ENCODE data around the gene MYORG.

The MYORG gene

GRCh38 chr9:34403554-34404380 lies 27.1 kb upstream of the MYORG start:
- Histone ChIP-seq H3K9ac (ENCODE audit: low read length in 5 of 5) (peak overlapping the region in 1 of 5 donors; percentile 36), H3K4me1 (ENCODE audit: control insufficient read depth in 5 of 5, insufficient read depth in 5 of 5, low read length in 5 of 5) (peaks cover 6 to 14% (median 9%) of the 10 kb centered on the region in 5 donors), H3K4me3 (ENCODE audit: low read depth in 1 of 5, low read length in 5 of 5) (no peak overlapping the region), H3K9me3 (ENCODE audit: control insufficient read depth in 5 of 5, low read length in 5 of 5) (no peaks in the 10 kb centered on the region), H3K27me3 (ENCODE audit: control insufficient read depth in 5 of 5, insufficient read depth in 4 of 5, low read length in 5 of 5) (no peaks in the 10 kb centered on the region), H3K36me3 (ENCODE audit: control insufficient read depth in 5 of 5, insufficient read depth in 5 of 5, low read length in 5 of 5) (peaks cover 0 to 67% (median 66%) of the 10 kb centered on the region in 5 donors), H3K27ac (ENCODE audit: low read depth, low read length) (peak overlapping the region; percentile 72)

- H3K4me3 ChIP-seq (ENCODE audit: low read depth in 1 of 5, low read length in 5 of 5): no peak overlapping the region
- H3K9me3 ChIP-seq (ENCODE audit: control insufficient read depth in 5 of 5, low read length in 5 of 5): no peaks in the 10 kb centered on the region
- no peak overlapping the region for H3K27ac ChIP-seq (ENCODE audit: low read depth, low read length)
- H3K27me3 ChIP-seq (ENCODE audit: control insufficient read depth in 5 of 5, insufficient read depth in 4 of 5, low read length in 5 of 5): no peaks in the 10 kb centered on the region
- H3K36me3 ChIP-seq (ENCODE audit: control insufficient read depth in 5 of 5, insufficient read depth in 5 of 5, low read length in 5 of 5): peaks cover 0 to 87% (median 75%) of the 10 kb centered on the region in 5 donors
- peaks cover 6 to 14% (median 9%) of the 10 kb centered on the region in 5 donors for H3K4me1 ChIP-seq (ENCODE audit: control insufficient read depth in 5 of 5, insufficient read depth in 5 of 5, low read length in 5 of 5)
- H3K9ac ChIP-seq (ENCODE audit: low read length in 5 of 5): no peak overlapping the region
Observed at GRCh38 chr9:34400686-34401602, 24.2 kb upstream of the MYORG start.

- peaks cover 6 to 14% (median 9%) of the 10 kb centered on the region in 5 donors for H3K4me1 ChIP-seq (ENCODE audit: control insufficient read depth in 5 of 5, insufficient read depth in 5 of 5, low read length in 5 of 5)
- H3K27ac ChIP-seq (ENCODE audit: low read depth, low read length): no peak overlapping the region
- H3K27me3 ChIP-seq (ENCODE audit: control insufficient read depth in 5 of 5, insufficient read depth in 4 of 5, low read length in 5 of 5): no peaks in the 10 kb centered on the region
- no peak overlapping the region for H3K9ac ChIP-seq (ENCODE audit: low read length in 5 of 5)
- peaks cover 0 to 80% (median 70%) of the 10 kb centered on the region in 5 donors for H3K36me3 ChIP-seq (ENCODE audit: control insufficient read depth in 5 of 5, insufficient read depth in 5 of 5, low read length in 5 of 5)
- H3K4me3 ChIP-seq (ENCODE audit: low read depth in 1 of 5, low read length in 5 of 5): no peak overlapping the region
- no peaks in the 10 kb centered on the region for H3K9me3 ChIP-seq (ENCODE audit: control insufficient read depth in 5 of 5, low read length in 5 of 5)
Observed at GRCh38 chr9:34400275-34400674, 23.6 kb upstream of the MYORG start.

GRCh38 chr9:34399729-34400128 lies 23.0 kb upstream of the MYORG start:
- Histone ChIP-seq H3K36me3 (ENCODE audit: control insufficient read depth in 5 of 5, insufficient read depth in 5 of 5, low read length in 5 of 5) (peaks cover 0 to 75% (median 64%) of the 10 kb centered on the region in 5 donors), H3K27me3 (ENCODE audit: control insufficient read depth in 5 of 5, insufficient read depth in 4 of 5, low read length in 5 of 5) (no peaks in the 10 kb centered on the region), H3K4me1 (ENCODE audit: control insufficient read depth in 5 of 5, insufficient read depth in 5 of 5, low read length in 5 of 5) (peaks cover 6 to 14% (median 9%) of the 10 kb centered on the region in 5 donors)

GRCh38 chr9:34398875-34399274 lies 22.2 kb upstream of the MYORG start:
- Histone ChIP-seq H3K4me1 (ENCODE audit: control insufficient read depth in 5 of 5, insufficient read depth in 5 of 5, low read length in 5 of 5) (peaks cover 6 to 13% (median 9%) of the 10 kb centered on the region in 5 donors), H3K4me3 (ENCODE audit: low read depth in 1 of 5, low read length in 5 of 5) (no peak overlapping the region), H3K36me3 (ENCODE audit: control insufficient read depth in 5 of 5, insufficient read depth in 5 of 5, low read length in 5 of 5) (peaks cover 0 to 72% (median 62%) of the 10 kb centered on the region in 5 donors), H3K9me3 (ENCODE audit: control insufficient read depth in 5 of 5, low read length in 5 of 5) (no peaks in the 10 kb centered on the region), H3K27me3 (ENCODE audit: control insufficient read depth in 5 of 5, insufficient read depth in 4 of 5, low read length in 5 of 5) (no peaks in the 10 kb centered on the region), H3K27ac (ENCODE audit: low read depth, low read length) (no peak overlapping the region), H3K9ac (ENCODE audit: low read length in 5 of 5) (no peak overlapping the region)

More at GRCh38 chr9:34399729-34400128, 23.0 kb upstream of the MYORG start:
- no peak overlapping the region for H3K27ac ChIP-seq (ENCODE audit: low read depth, low read length)
- no peaks in the 10 kb centered on the region for H3K9me3 ChIP-seq (ENCODE audit: control insufficient read depth in 5 of 5, low read length in 5 of 5)
- H3K4me3 ChIP-seq (ENCODE audit: low read depth in 1 of 5, low read length in 5 of 5): no peak overlapping the region
- H3K9ac ChIP-seq (ENCODE audit: low read length in 5 of 5): no peak overlapping the region

GRCh38 chr9:34396276-34397214 lies 19.8 kb upstream of the MYORG start:
- Histone ChIP-seq H3K4me1 (ENCODE audit: control insufficient read depth in 5 of 5, insufficient read depth in 5 of 5, low read length in 5 of 5) (no peaks in the 10 kb centered on the region), H3K36me3 (ENCODE audit: control insufficient read depth in 5 of 5, insufficient read depth in 5 of 5, low read length in 5 of 5) (peaks cover 0 to 50% (median 40%) of the 10 kb centered on the region in 5 donors), H3K27ac (ENCODE audit: low read depth, low read length) (no peak overlapping the region), H3K27me3 (ENCODE audit: control insufficient read depth in 5 of 5, insufficient read depth in 4 of 5, low read length in 5 of 5) (no peaks in the 10 kb centered on the region), H3K9me3 (ENCODE audit: control insufficient read depth in 5 of 5, low read length in 5 of 5) (no peaks in the 10 kb centered on the region), H3K9ac (ENCODE audit: low read length in 5 of 5) (no peak overlapping the region), H3K4me3 (ENCODE audit: low read depth in 1 of 5, low read length in 5 of 5) (no peak overlapping the region)

- Histone ChIP-seq H3K36me3 (ENCODE audit: control insufficient read depth in 5 of 5, insufficient read depth in 5 of 5, low read length in 5 of 5) (peaks cover 0 to 10% (median 4%) of the 10 kb centered on the region in 5 donors), H3K9ac (ENCODE audit: low read length in 5 of 5) (no peak overlapping the region), H3K9me3 (ENCODE audit: control insufficient read depth in 5 of 5, low read length in 5 of 5) (no peaks in the 10 kb centered on the region), H3K4me3 (ENCODE audit: low read depth in 1 of 5, low read length in 5 of 5) (no peak overlapping the region), H3K27ac (ENCODE audit: low read depth, low read length) (no peak overlapping the region), H3K4me1 (ENCODE audit: control insufficient read depth in 5 of 5, insufficient read depth in 5 of 5, low read length in 5 of 5) (no peaks in the 10 kb centered on the region), H3K27me3 (ENCODE audit: control insufficient read depth in 5 of 5, insufficient read depth in 4 of 5, low read length in 5 of 5) (no peaks in the 10 kb centered on the region)
Observed at GRCh38 chr9:34392511-34392910, 15.8 kb upstream of the MYORG start.

GRCh38 chr9:34387239-34387638 lies 10.5 kb upstream of the MYORG start:
- Histone ChIP-seq H3K27me3 (ENCODE audit: control insufficient read depth in 5 of 5, insufficient read depth in 4 of 5, low read length in 5 of 5) (no peaks in the 10 kb centered on the region), H3K36me3 (ENCODE audit: control insufficient read depth in 5 of 5, insufficient read depth in 5 of 5, low read length in 5 of 5) (no peaks in the 10 kb centered on the region), H3K4me1 (ENCODE audit: control insufficient read depth in 5 of 5, insufficient read depth in 5 of 5, low read length in 5 of 5) (peaks cover 0 to 17% (median 14%) of the 10 kb centered on the region in 5 donors), H3K9me3 (ENCODE audit: control insufficient read depth in 5 of 5, low read length in 5 of 5) (no peaks in the 10 kb centered on the region), H3K9ac (ENCODE audit: low read length in 5 of 5) (no peak overlapping the region), H3K27ac (ENCODE audit: low read depth, low read length) (no peak overlapping the region), H3K4me3 (ENCODE audit: low read depth in 1 of 5, low read length in 5 of 5) (no peak overlapping the region)

- H3K36me3 ChIP-seq (ENCODE audit: control insufficient read depth in 5 of 5, insufficient read depth in 5 of 5, low read length in 5 of 5): no peaks in the 10 kb centered on the region
- no peaks in the 10 kb centered on the region for H3K9me3 ChIP-seq (ENCODE audit: control insufficient read depth in 5 of 5, low read length in 5 of 5)
- H3K27ac ChIP-seq (ENCODE audit: low read depth, low read length): no peak overlapping the region
- H3K27me3 ChIP-seq (ENCODE audit: control insufficient read depth in 5 of 5, insufficient read depth in 4 of 5, low read length in 5 of 5): no peaks in the 10 kb centered on the region
- no peak overlapping the region for H3K4me3 ChIP-seq (ENCODE audit: low read depth in 1 of 5, low read length in 5 of 5)
- no peak overlapping the region for H3K9ac ChIP-seq (ENCODE audit: low read length in 5 of 5)
- peaks cover 0 to 23% (median 18%) of the 10 kb centered on the region in 5 donors for H3K4me1 ChIP-seq (ENCODE audit: control insufficient read depth in 5 of 5, insufficient read depth in 5 of 5, low read length in 5 of 5)
Observed at GRCh38 chr9:34386656-34387055, 10.0 kb upstream of the MYORG start.
